NCI-H446 treated with DMSO at 0.1 percent for 48 hours (cell line): ENCODE data around the gene RERE.
A peak's percentile ranks its signal among the peaks of the same experiment; 100 is the strongest.
"Not testable (repeated sequence)": the region's sequence is repeated elsewhere in the genome, so short reads cannot be mapped to it uniquely, and the experiment has no call there.

ENCODE experiments used
- DNase-seq: peaks from one replicate; lab custom pipeline; 2025; lab: John Stamatoyannopoulos, UW

RERE gene

DNA sequence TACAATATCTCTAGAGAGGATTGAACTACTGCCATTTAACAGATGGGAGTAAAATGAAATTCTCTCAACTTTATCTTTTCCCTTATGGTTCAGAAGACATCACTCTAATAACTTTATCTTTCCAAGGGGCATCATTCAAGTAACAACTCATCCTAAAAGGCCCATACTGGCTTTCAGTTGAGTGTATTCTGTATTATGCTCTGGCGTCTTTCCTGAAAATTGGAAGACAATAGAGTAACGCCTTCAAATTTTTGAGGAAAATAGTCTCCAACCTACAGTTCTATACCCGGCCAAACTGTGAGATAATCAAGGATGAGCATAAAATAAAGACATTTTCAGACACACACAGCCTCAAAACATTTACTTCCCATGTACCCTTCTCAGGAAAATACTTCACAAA, 103.3 kb downstream of the RERE start:
- DNase-seq, result no peak

DNA sequence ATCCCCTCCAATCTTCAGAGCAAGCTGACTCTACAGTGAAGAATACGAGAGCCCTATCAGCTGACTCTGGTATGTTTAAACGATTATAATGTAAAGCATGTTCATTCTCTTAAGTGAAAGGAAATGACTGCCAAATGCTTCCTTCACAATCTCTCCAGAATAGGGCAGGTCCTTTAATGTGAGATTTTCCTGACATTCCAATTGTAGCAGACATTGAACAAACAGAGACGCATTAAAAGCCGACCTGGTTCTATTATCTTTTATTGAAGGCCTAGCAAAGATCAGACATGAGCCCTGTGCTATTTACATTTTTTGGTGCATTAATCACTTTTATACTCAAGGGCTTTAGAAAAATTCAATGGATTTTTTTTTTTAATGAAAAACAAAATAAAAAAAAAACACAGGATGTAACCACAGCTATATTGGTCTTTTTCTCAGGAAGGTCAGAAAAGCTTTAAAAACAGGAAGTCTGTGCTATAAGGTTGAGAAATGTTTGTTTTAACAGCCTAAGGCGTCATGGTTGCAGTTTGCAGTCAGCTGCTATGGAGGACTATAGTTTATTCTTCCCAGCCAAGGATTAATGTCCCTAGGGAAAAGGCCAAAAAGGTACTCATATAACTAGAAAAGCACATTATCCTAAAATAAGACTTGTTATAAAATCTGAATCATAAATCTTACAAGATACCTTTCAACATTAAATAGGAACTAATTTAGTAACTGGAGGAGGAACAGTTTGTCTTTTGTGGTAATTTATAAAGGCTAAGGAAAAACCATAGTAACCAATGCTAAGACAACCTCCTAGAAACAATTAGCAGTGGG, 104.8 kb downstream of the RERE start:
- peak; percentile 70 for DNase-seq

DNA sequence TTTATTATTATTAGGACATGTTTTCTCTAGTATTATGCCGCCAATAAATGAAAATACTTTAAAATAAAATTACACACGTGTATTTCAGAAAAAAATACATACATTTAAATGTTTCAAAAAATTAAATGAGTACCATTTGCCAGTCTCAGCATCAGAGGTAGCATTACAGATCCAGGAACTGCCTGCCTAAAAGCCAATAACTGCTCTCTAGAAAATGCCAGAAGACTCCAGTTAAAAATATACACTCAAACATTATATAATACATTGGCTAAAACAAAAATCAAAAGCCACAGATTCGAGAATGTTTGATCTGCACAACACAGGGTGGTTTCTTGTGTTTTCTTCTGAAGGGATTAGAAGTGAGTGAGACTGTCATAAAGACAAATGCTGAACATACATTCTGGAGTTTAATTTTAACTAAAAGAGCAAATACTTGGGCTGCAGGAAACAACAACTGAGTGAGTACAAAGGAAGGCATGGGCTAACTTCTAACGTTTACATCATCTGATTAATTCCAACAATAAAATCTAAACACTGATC, 105.5 kb downstream of the RERE start:
- DNase-seq, result no peak

DNA sequence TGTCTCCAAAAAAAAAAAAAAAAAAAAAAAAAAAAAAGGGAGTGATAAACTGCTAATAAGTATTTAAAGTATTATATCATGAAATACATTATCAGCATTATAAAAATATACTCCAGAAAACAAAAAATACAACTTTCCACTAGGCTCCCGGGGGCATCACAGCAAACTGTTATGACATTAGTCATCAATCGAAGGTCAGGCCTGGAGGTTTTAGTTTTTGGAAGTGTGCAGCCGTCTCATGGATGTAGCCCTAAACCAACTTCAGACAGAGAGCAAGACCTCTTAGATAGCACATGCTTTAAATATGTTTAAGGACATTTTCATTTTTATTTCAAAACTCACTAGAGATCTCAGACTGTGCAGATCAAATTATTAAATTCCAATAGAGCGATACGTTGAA, 106.3 kb downstream of the RERE start:
- no peak for DNase-seq

DNA sequence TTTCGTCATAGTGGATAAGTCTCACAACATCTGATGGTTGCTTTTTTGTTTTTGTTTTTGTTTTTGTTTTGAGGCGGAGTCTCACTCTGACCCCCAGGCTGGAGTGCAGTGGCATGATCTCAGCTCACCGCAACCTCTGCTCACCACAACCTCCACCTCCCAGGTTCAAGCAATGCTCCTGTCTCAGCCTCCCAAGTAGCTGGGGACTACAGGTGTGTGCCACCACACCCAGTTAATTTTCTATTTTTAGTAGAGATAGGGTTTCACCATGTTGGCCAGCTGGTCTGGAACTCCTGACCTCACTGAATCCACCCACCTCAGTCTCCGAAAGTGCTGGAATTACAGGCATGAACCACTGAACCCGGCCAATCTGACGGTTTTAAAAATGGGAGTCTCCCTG, 109.2 kb downstream of the RERE start:
- DNase-seq, result no peak

DNA sequence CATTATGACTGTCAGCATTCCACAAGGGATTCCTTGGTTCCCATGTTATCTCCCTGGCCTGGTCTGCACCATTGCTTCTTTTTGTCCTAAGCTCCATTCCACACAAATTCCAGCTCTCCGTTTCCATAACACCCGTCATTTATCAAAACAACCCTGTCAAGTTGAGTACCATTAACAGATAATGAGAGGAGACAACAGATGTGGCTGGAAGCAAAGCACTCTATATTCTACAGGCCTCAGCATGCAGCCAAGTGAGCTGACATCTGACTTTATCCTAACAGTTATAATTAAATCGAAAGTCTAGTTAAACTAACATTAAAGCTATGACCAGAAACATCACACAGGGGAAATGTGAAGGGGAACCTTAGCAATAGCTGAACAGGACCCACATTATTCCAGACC, 110.4 kb downstream of the RERE start:
- DNase-seq, result peak; percentile 96

DNA sequence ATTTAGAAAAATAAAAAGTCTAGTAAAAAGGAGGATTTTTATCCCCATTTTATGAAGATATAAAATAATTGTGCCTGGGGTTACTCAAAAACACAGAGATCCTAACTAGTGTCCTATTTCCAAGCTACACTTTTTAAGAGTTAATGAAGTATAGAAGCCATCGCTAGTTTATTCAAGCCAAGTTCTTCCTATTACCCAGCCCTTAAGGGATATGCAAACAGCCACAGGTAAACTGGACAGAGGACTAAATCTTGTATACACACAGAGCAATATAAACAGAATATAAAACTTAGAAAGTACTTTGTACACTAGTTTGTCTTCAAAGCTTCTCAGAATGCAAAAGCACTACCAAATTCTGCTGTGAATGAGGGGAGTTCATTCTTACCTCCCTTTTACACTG, 111.1 kb downstream of the RERE start:
- DNase-seq, result no peak

DNA sequence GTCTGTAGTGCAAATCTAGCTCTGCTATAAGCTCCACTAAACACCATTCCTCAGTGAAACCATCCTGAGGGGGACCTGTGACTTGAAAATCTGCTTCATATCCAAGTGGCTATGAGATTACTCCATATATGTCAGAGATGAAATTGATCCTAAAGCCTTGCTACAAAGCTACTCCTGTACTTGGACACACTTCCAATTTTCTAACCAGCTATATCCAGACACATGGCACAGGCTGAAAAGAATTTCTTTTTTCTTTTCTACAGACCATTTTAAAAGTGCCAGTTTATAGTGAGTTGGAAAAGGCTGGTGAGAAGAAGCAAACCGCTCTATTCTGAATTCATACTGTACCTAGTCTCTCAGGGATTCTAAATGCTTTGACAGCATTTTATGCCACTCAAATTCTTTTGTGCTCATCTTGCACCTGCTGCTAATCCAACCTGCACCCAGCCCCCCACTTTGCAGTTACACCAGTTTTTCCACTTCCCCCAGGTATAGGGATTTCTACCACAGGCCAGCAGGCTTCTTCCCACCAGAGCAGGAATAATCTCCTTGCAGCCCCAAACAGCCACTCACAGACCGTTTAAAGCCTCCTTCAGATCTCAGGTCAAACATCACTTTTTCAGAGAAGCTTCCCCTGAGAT, 112.5 kb downstream of the RERE start:
- no peak for DNase-seq

DNA sequence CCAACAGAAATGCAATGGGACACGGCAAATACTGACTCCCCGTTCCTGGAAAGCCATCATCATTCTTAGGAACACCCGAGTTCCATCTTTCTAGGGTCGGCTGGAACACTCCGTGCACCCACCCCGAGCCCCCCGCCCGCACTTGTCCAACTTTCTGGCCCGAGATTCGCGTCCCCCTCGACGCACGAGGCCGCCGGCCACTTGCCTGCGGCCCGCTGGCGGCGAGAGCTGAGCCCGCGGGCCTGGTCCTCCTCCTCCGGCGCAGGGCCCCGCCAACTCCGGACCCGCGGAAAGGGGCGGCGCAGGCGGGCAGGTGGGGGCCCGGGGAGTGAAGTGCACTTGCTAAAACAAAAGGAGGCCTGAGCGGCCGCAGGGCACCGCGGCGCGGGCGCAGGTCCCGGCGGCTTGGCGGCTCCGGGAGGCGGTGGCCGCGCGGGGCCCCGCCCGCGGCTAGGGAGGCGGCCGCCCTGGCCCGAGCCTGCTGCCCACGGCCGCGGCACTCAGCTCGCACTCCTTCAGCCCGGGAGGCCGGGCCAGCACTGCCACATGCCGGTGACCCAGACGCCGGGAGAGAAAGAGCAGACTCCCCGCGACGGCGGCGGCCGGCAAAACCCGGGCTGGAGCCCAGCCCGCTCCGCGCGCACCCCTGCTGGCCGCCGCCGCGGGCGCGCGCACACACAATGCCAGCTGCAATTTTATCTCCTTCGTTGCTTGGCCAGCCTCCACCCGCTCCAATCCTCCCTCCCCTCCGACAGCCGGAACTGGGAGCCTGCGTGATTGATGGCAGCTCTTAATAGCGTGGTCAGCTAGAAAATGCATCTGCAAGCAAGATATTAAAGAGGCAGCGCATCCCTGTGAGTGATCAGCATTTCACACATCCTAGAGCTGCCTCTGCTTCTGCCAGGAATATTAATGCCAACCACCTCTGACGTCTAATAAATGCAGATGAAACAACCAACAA, 114.3 kb downstream of the RERE start:
- DNase-seq, result peak; percentile 99

DNA sequence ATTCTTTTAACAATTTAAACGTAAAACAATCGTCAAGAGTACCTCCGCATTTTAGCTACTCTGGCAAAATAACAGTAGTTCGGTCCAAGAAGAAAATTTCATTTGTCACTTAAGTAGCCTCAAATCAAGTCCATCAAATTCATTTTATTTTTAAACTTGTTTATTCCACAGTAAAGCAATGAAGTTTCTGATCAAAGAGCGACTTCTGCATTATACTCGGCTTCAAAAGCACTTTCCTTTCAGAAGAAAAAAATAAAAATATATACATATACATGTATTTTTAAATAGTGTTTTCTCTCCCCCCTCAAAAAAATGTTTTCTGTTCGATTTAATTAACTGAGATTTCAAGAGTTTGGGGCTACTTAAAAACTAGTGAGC, 115.0 kb downstream of the RERE start:
- DNase-seq, result no peak

DNA sequence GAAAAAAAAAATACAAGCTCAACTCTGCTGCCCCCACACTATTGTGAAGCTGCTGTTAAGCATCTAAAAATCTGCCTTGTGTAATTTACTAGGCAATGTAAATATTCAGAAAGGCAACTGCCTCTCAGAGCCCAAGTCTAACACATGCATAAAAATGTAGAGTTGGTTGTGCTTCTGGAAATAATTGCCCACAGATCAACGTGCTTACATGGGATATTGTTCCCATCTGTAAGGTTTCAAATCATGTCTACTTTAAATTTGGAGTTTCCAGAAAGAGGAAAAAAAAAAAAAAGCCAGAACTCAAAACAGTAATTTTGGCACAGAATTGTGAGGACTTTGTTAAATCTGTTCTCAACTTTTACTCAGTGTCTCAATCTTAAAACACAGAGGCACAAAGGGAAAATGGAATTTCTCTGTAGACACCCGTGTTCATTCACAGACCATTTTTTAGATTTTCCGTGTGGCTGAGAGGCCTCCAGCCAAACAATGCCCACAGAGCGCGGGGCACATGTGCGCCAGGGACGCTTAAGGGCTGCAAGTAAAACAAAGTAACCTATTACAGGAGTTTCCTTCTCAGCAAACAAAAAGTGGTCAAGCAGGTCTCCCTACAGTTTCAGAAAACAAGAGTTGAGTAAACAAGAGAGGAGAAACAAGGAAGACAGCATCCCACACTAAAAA, 115.5 kb downstream of the RERE start:
- peak; percentile 35 for DNase-seq

DNA sequence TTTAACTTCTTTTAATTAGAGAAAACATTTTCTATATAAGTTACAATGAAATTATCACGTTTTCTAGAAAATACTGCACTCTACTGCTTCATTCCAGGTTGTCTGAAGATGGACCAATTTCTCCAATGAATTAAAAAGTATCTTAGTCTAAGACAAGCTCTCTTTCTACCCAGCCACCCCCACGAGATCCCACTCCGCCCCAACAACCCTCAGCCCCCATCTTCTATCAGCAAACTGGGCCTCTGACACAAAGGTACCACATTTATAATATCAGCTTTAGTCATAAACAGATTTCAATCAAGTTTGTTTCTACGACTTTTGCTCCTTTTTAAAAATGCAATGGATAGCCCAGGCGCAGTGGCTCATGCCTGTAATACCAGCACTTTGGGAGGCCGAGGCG, 117.8 kb downstream of the RERE start:
- no peak for DNase-seq

DNA sequence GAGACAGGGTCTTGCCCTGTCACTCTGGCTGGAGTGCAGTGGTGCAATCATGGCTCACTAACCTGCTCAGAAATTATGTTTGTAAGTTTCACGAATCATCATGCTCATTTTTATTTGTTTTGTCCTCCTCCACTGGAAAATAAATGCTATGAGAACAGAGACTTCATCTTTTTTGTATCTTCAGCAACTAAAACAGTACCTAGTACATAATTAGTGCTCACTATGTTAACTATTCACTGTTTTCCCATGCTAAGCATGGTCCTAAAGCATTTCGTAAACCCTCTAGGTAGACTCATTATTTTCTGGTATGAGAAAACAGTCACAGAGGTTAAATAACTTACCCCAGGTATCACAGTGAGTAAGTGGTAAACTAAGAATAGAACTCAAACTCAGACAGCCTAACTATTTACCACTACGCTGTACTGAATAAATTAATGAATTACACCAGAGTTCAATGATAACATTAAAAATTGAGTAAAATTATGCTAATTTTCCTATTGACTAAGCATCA, 118.4 kb downstream of the RERE start:
- no peak for DNase-seq

DNA sequence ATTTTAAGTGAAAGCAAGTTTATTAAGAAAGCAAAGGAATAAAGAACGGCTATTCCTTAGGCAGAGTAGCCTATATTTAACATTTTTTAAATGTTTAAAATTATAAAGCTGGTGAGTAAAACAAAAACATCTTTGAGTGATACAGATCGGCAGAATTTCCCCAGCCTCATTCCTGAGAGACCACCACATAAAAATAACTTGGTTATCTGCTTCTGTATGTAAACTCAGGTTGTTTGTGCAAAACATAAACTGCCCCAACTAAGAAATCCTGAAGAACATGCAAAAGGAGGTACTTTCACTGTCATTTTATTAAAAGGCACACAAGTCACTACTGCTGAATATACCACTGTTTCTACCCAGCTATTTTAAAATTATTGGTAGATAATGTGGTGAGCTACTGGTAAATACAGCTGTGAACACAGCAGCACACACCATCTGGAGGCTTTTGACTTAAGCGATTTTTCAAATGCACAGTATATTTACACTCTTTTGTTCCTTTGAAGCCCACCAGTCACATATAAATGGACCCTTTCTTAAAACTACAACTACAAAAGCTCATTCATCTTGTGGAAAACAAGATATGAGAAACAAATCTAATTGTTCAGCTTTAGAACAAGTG, 119.3 kb downstream of the RERE start:
- no peak for DNase-seq

DNA sequence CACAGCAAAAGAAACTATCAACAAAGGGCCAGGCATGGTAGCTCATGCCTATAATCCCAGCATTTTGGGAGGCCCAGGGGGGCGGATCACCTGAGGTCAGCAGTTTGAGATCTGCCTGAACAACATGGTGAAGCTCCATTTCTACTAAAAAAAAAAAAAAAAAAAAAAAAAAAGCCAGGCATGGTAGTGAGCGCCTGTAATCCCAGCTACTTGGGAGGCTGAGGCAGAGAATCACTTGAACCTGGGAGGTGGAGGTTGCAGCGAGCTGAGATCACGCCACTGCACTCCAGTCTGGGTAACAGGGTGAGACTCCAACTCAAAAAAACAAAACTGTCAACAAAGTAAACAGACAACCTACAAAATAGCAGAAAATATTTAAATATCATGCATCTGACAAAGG, 122.0 kb downstream of the RERE start:
- not testable (repeated sequence) for DNase-seq

DNA sequence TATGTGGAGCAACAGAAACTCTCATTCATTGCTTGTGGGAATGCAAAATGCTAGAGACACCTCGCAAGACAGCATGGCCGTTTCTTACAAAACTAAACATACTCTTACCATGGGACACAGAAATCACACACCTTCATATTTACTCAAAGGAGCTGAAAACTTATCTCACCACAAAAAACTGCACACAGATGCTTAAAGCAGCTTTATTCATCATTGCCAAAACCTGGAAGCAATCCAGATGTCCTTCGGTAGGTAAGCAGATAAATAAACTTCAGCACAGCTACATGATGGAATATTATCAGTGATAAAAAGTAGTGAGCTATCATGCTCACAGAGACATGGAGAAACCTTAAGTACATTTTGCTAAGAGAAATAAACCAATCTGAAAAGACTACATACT, 124.3 kb downstream of the RERE start:
- no peak for DNase-seq

DNA sequence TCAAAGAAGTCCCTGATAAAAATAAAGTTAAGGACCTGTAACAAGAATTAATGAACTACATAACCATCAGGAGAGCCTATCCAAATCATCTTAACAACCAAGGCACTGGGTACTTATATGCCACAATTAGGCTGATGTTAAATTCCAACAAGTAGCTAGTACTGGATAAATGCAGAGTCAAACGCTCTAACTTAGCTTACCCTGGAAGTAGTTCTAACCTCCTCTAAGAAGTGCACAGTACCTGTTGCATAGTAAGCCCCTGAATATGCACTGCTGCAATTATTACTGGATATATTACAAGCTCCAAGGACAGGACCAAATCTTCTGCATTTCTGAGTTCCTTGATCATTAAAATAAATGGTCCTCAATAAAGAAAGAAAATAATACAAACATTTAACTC, 125.8 kb downstream of the RERE start:
- no peak for DNase-seq

DNA sequence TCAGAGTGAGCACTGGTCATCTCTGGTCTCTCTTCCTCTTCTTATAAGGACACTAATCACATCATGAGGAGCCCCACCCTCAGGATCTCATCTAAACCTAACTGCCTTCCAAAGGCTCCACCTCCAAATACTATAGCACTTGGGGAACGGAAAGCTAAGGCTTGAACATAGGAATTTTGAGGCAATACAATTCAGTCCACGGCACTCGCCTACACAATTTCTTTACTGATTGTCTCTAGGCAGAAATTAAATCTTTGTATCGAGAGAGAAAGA, 127.3 kb downstream of the RERE start:
- no peak for DNase-seq

DNA sequence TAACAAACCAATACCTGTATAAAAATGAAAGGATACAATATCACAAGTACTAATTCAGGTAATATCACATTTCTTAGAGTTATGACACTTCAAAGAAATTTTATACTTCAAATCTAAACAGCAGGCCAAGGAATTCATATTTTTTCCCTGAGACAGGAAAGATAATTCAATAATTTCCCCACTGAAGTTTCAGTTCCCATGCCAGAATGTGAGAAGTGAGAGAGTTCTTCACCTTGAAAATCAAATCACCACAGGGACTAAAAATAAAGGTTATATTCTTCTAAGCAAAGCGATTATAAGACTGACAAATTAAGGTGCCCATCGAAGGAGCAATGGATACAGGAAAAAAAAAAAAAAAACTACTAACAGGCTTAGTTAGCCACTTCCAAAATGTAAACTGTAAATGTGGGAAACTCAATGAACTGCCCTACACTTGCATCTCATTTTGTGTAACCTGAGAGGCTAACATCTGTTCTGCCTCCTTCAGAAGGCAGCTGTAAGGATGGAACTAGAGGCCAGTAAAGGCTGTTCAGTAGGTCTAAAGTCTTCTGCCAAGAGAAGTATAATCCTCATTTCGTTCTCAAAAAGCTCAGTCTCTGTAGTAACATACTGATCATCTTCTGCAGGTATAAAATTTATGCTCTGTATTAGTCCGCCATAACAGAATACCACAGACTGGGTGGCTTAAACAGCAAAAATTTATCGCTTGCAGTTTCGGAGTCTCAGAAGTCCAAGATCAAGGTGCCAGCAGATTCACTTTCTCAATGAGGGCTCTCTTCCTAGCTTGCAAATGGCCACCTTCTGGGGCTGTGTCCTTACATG, 127.8 kb downstream of the RERE start:
- DNase-seq, result peak; percentile 38

DNA sequence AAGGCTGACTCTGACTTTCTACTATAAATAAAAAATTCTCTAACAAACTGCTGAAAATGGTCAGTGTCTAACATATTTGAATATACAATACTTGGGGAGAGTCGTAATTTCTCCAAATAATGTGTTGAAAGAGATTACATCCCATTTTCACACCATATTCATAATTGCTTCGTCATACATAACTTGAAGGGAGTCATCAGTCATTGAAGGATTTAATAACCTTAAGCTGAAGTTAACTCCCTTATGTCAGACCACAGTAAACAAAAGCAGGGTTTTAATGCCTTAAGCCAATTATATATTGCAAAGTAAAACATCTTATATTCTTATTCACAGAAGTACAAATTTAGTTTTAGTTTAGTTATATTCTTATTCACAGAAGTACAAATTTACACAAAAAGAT, 129.9 kb downstream of the RERE start:
- no peak for DNase-seq

DNA sequence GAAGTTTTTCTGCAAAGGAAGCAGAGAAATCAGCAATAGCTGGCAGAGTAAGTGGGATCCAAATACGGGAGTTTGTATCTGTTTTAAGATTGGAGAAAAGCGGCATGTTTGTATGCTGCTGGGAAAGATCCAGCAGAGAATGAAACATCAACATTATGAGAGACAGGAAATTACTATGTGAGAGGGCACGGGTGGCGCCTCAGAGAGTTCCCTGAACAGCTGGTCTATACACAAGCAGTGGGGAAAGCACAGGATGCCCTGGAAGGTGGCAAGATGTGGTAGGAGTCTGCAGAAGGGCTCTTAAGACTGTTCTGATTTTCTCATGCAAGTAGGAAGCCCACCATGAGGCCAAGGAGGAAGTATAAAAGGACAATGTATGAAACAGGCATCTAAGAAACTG, 130.4 kb downstream of the RERE start:
- DNase-seq, result no peak
